ENCODE data around the gene CCDC121. TPM values are rescaled to one million over a fixed set of nuclear protein-coding genes. Genes with fewer than 3 reads are reported as not detected.

CCDC121 gene
- 1.6 TPM for polyA plus RNA-seq (2013, experiment 1 of 2)
- polyA plus RNA-seq (2013, experiment 2 of 2) = 2.2 TPM

GRCh38 chr2:27628767-27629709 is at the start of gene CCDC121, which contains the start of gene GPN1:
TSS of gene CCDC121 (minus strand) at chr2:27629012. CDS start at chr2:27627799, 1,213 bp downstream.
TSS of gene GPN1 (plus strand) at chr2:27629050. CDS start at chr2:27629059, 9 bp downstream.
- H3K36me3 ChIP-seq (ENCODE audit: insufficient read depth, low read length) = peaks cover 35% of the 10 kb centered on the region
- H3K9me3 ChIP-seq (ENCODE audit: insufficient read depth, low read depth, low read length) = no peaks in the 10 kb centered on the region
- H3K4me1 ChIP-seq (ENCODE audit: insufficient read depth, low read length) = peaks cover 6% of the 10 kb centered on the region; the same call in 1 of the 2 replicates
- peak within 1 kb of the TSS; percentile 90 for H3K4me3 ChIP-seq (ENCODE audit: low read length)
- H3K27me3 ChIP-seq (ENCODE audit: insufficient read depth, low read length) = no peaks in the 10 kb centered on the region
- WGBS = 3% methylated on average over 44 of the region's 44 CpGs
- H3K27ac ChIP-seq (ENCODE audit: low read depth, low read length) = peak within 1 kb of the TSS; percentile 61; the same call in 1 of the 2 replicates
- peak within 1 kb of the TSS; percentile 97 for H3K9ac ChIP-seq (ENCODE audit: low read depth, low read length)

- Histone ChIP-seq H3K27me3 (ENCODE audit: insufficient read depth, low read length) (no peaks in the 10 kb centered on the region), H3K4me1 (ENCODE audit: insufficient read depth, low read length) (no peaks in the 10 kb centered on the region)
These were observed 44.1 kb upstream of the CCDC121 start for GRCh38 chr2:27672723-27673486.

GRCh38 chr2:27671235-27671634 is 42.4 kb upstream of the CCDC121 start:
- 92% methylated on average over 3 of the region's 4 CpGs for WGBS
- H3K9ac ChIP-seq (ENCODE audit: low read depth, low read length) = no peak overlapping the region
- H3K4me3 ChIP-seq (ENCODE audit: low read length) = no peak overlapping the region
- no peak overlapping the region for H3K27ac ChIP-seq (ENCODE audit: low read depth, low read length)
- no peaks in the 10 kb centered on the region for H3K9me3 ChIP-seq (ENCODE audit: insufficient read depth, low read depth, low read length)
- H3K36me3 ChIP-seq (ENCODE audit: insufficient read depth, low read length) = peaks cover 74% of the 10 kb centered on the region
- no peaks in the 10 kb centered on the region for H3K4me1 ChIP-seq (ENCODE audit: insufficient read depth, low read length)
- H3K27me3 ChIP-seq (ENCODE audit: insufficient read depth, low read length) = no peaks in the 10 kb centered on the region

More at GRCh38 chr2:27672723-27673486, 44.1 kb upstream of the CCDC121 start:
- no peaks in the 10 kb centered on the region for H3K9me3 ChIP-seq (ENCODE audit: insufficient read depth, low read depth, low read length)
- H3K9ac ChIP-seq (ENCODE audit: low read depth, low read length) = no peak overlapping the region
- peaks cover 80% of the 10 kb centered on the region for H3K36me3 ChIP-seq (ENCODE audit: insufficient read depth, low read length)
- 94% methylated on average over 4 of the region's 5 CpGs for WGBS
- no peak overlapping the region for H3K27ac ChIP-seq (ENCODE audit: low read depth, low read length)
- no peak overlapping the region for H3K4me3 ChIP-seq (ENCODE audit: low read length)

- Histone ChIP-seq H3K36me3 (ENCODE audit: insufficient read depth, low read length) (peaks cover 48% of the 10 kb centered on the region), H3K9me3 (ENCODE audit: insufficient read depth, low read depth, low read length) (no peaks in the 10 kb centered on the region), H3K27me3 (ENCODE audit: insufficient read depth, low read length) (no peaks in the 10 kb centered on the region), H3K9ac (ENCODE audit: low read depth, low read length) (no peak overlapping the region), H3K4me3 (ENCODE audit: low read length) (no peak overlapping the region), H3K4me1 (ENCODE audit: insufficient read depth, low read length) (no peaks in the 10 kb centered on the region), H3K27ac (ENCODE audit: low read depth, low read length) (no peak overlapping the region)
- no CpG with 5 or more reads among the region's 1 CpG for WGBS
These were observed 38.6 kb upstream of the CCDC121 start for GRCh38 chr2:27667446-27667845.

GRCh38 chr2:27664622-27665363 is 36.0 kb upstream of the CCDC121 start:
- H3K27me3 ChIP-seq (ENCODE audit: insufficient read depth, low read length) = no peaks in the 10 kb centered on the region
- peaks cover 54% of the 10 kb centered on the region for H3K36me3 ChIP-seq (ENCODE audit: insufficient read depth, low read length)
- H3K27ac ChIP-seq (ENCODE audit: low read depth, low read length) = no peak overlapping the region
- no peaks in the 10 kb centered on the region for H3K4me1 ChIP-seq (ENCODE audit: insufficient read depth, low read length)
- 94% methylated on average over 16 of the region's 16 CpGs for WGBS
- H3K4me3 ChIP-seq (ENCODE audit: low read length) = peak overlapping the region; percentile 91
- H3K9ac ChIP-seq (ENCODE audit: low read depth, low read length) = peak overlapping the region; percentile 86; the same call in 1 of the 2 replicates
- H3K9me3 ChIP-seq (ENCODE audit: insufficient read depth, low read depth, low read length) = no peaks in the 10 kb centered on the region

GRCh38 chr2:27664154-27664574 is 35.4 kb upstream of the CCDC121 start:
- peak overlapping the region; percentile 91 for H3K27ac ChIP-seq (ENCODE audit: low read depth, low read length)
- no peaks in the 10 kb centered on the region for H3K4me1 ChIP-seq (ENCODE audit: insufficient read depth, low read length)
- peaks cover 55% of the 10 kb centered on the region for H3K36me3 ChIP-seq (ENCODE audit: insufficient read depth, low read length)
- 5% methylated on average over 28 of the region's 28 CpGs for WGBS
- H3K9ac ChIP-seq (ENCODE audit: low read depth, low read length) = peak overlapping the region; percentile 86
- H3K9me3 ChIP-seq (ENCODE audit: insufficient read depth, low read depth, low read length) = no peaks in the 10 kb centered on the region
- peak overlapping the region; percentile 91 for H3K4me3 ChIP-seq (ENCODE audit: low read length)
- no peaks in the 10 kb centered on the region for H3K27me3 ChIP-seq (ENCODE audit: insufficient read depth, low read length)

GRCh38 chr2:27663285-27664153 is 34.7 kb upstream of the CCDC121 start, which contains the start of the genes SLC4A1AP and SUPT7L:
TSS of gene SLC4A1AP (plus strand) at chr2:27663889. CDS start at chr2:27663915, 26 bp downstream.
TSS of gene SUPT7L (minus strand) at chr2:27663614. CDS start at chr2:27662192, 1,422 bp downstream.
- Histone ChIP-seq H3K27ac (ENCODE audit: low read depth, low read length) (peak within 1 kb of the TSS; percentile 91), H3K27me3 (ENCODE audit: insufficient read depth, low read length) (no peaks in the 10 kb centered on the region), H3K9ac (ENCODE audit: low read depth, low read length) (peak within 1 kb of the TSS; percentile 86), H3K4me1 (ENCODE audit: insufficient read depth, low read length) (no peaks in the 10 kb centered on the region), H3K36me3 (ENCODE audit: insufficient read depth, low read length) (peaks cover 55% of the 10 kb centered on the region), H3K4me3 (ENCODE audit: low read length) (peak within 1 kb of the TSS; percentile 91), H3K9me3 (ENCODE audit: insufficient read depth, low read depth, low read length) (no peaks in the 10 kb centered on the region)
- WGBS = under 1% methylated on average over 56 of the region's 56 CpGs

- Histone ChIP-seq H3K4me1 (ENCODE audit: insufficient read depth, low read length) (no peaks in the 10 kb centered on the region), H3K9me3 (ENCODE audit: insufficient read depth, low read depth, low read length) (no peaks in the 10 kb centered on the region), H3K4me3 (ENCODE audit: low read length) (no peak overlapping the region), H3K9ac (ENCODE audit: low read depth, low read length) (no peak overlapping the region), H3K36me3 (ENCODE audit: insufficient read depth, low read length) (peaks cover 63% of the 10 kb centered on the region), H3K27me3 (ENCODE audit: insufficient read depth, low read length) (no peaks in the 10 kb centered on the region), H3K27ac (ENCODE audit: low read depth, low read length) (no peak overlapping the region)
- 100% methylated on average over 1 of the region's 1 CpG for WGBS
These were observed 32.6 kb upstream of the CCDC121 start for GRCh38 chr2:27661371-27661770.

GRCh38 chr2:27655155-27655951 is 26.5 kb upstream of the CCDC121 start:
- H3K4me1 ChIP-seq (ENCODE audit: insufficient read depth, low read length) = no peaks in the 10 kb centered on the region
- no peaks in the 10 kb centered on the region for H3K9me3 ChIP-seq (ENCODE audit: insufficient read depth, low read depth, low read length)
- peak overlapping the region; percentile 69; the same call in 1 of the 2 replicates for H3K27ac ChIP-seq (ENCODE audit: low read depth, low read length)
- WGBS = 86% methylated on average over 7 of the region's 7 CpGs
- H3K27me3 ChIP-seq (ENCODE audit: insufficient read depth, low read length) = no peaks in the 10 kb centered on the region
- H3K9ac ChIP-seq (ENCODE audit: low read depth, low read length) = no peak overlapping the region
- no peak overlapping the region for H3K4me3 ChIP-seq (ENCODE audit: low read length)
- H3K36me3 ChIP-seq (ENCODE audit: insufficient read depth, low read length) = peaks cover 96% of the 10 kb centered on the region

Measured in HUES64 (cell line).